Activated CD8-positive, alpha-beta T cell treated with anti-CD3 and anti-CD28 coated beads, Interleukin-2, amount 10 ng/mL, durations not matched to agents 7 days and 5 days (primary cell): ENCODE measurements around the gene NRL. TPM values are rescaled to one million over a fixed set of nuclear protein-coding genes. Genes with fewer than 3 reads are reported as not detected.
A peak's percentile ranks its signal among the peaks of the same experiment; 100 is the strongest.

ENCODE experiments used
- ATAC-seq: fragments of 150-1000 bp; cut with Tn5 transposase; one replicate; pipeline ENCODE4 v1.10.0; 2021; ENCODE audit warnings: moderate library complexity
- CTCF ChIA-PET: fragments of 350-600 bp; sonication (Branson Sonifier 250); formaldehyde crosslinking; loops from one replicate; lab custom pipeline; 2021; ENCODE audit warnings: antibody characterized with exemption; lab: Charles Lee
- POLR2A ChIA-PET: fragments of 350-600 bp; sonication (Branson Sonifier 250); formaldehyde crosslinking; loops from one replicate; lab custom pipeline; 2021; ENCODE audit warnings: antibody characterized with exemption; lab: Charles Lee
- DNase-seq: peaks from one replicate; pipeline ENCODE4 v3.0.0-alpha.2; 2020
- H3K27ac Mint-ChIP-seq: one replicate; pipeline ENCODE4 v1.8.0; 2021; ENCODE audit warnings: mild to moderate bottlenecking, mixed read lengths
- H3K27me3 Mint-ChIP-seq: one replicate; pipeline ENCODE4 v1.8.0; 2021; ENCODE audit warnings: low read depth, mixed read lengths
- H3K36me3 Mint-ChIP-seq: one replicate; pipeline ENCODE4 v1.8.0; 2021; ENCODE audit warnings: low read depth, mixed read lengths
- H3K4me1 Mint-ChIP-seq: one replicate; pipeline ENCODE4 v1.8.0; 2021; ENCODE audit warnings: low read depth, mixed read lengths
- H3K4me3 Mint-ChIP-seq: one replicate; pipeline ENCODE4 v1.8.0; 2021; ENCODE audit warnings: mild to moderate bottlenecking, mixed read lengths
- H3K9me3 Mint-ChIP-seq: one replicate; pipeline ENCODE4 v1.8.0; 2022; ENCODE audit warnings: mixed read lengths; ENCODE audit not compliant: insufficient read depth
- total RNA-seq, 2 experiments: library from RNA; stranded (reverse); gene quantifications; one replicate each; pipeline ENCODE4 v1.2.3, GENCODE V29; 2021

The NRL gene
- total RNA-seq, 2 experiments from 2014 or later = 2.8 to 3.4 TPM

- ChIA-PET POLR2A (interaction anchor here (0.5 to 4.9 kb wide), 12 partner anchors 9 to 230 kb away, joined by 3 to 41 read pairs (median 4); partner anchors contain the start of genes CARMIL3, CPNE6, DCAF11 and IRF9), CTCF (interaction anchor here (1.0 to 5.8 kb wide), 6 partner anchors 11 to 79 kb away, joined by 3 to 117 read pairs (median 28); partner anchors contain the start of genes CARMIL3, IRF9 and PCK2)
- H3K27ac Mint-ChIP-seq = peak overlapping the region; percentile 81
Observed at GRCh38 chr14:24081739-24082211, 33.0 kb downstream of the NRL start.

GRCh38 chr14:24080888-24081738, 33.6 kb downstream of the NRL start:
- H3K9me3 Mint-ChIP-seq = no peaks in the 10 kb centered on the region
- CTCF ChIA-PET = interaction anchor here (0.6 to 5.8 kb wide), 11 partner anchors 9 to 128 kb away, joined by 3 to 117 read pairs (median 3); partner anchors contain the start of genes CARMIL3, DHRS4, IRF9 and PCK2
- peak; percentile 94 for ATAC-seq
- H3K27ac Mint-ChIP-seq = peak overlapping the region; percentile 86
- H3K4me3 Mint-ChIP-seq = peak overlapping the region; percentile 76
- no peaks in the 10 kb centered on the region for H3K27me3 Mint-ChIP-seq
- H3K36me3 Mint-ChIP-seq = no peaks in the 10 kb centered on the region
- POLR2A ChIA-PET = interaction anchor here (0.6 to 4.9 kb wide), 19 partner anchors 9 to 530 kb away, joined by 3 to 41 read pairs (median 4); partner anchors contain the start of genes CARMIL3, CHMP4A, CPNE6 and DCAF11
- peak; percentile 89 for DNase-seq
- peaks cover 33% of the 10 kb centered on the region for H3K4me1 Mint-ChIP-seq

More at GRCh38 chr14:24081739-24082211, 33.0 kb downstream of the NRL start:
- no peak for ATAC-seq
- Mint-ChIP-seq H3K4me3 (peak overlapping the region; percentile 70), H3K4me1 (peaks cover 26% of the 10 kb centered on the region), H3K9me3 (no peaks in the 10 kb centered on the region), H3K27me3 (no peaks in the 10 kb centered on the region), H3K36me3 (no peaks in the 10 kb centered on the region)
- no peak for DNase-seq

GRCh38 chr14:24080142-24080530, 34.6 kb downstream of the NRL start:
- H3K4me1 Mint-ChIP-seq = peaks cover 43% of the 10 kb centered on the region
- no peaks in the 10 kb centered on the region for H3K27me3 Mint-ChIP-seq
- no peak for DNase-seq
- H3K4me3 Mint-ChIP-seq = peak overlapping the region; percentile 76
- H3K9me3 Mint-ChIP-seq = no peaks in the 10 kb centered on the region
- H3K36me3 Mint-ChIP-seq = no peaks in the 10 kb centered on the region
- CTCF ChIA-PET = interaction anchor here (0.6 to 5.8 kb wide), 10 partner anchors 8 to 127 kb away, joined by 3 to 117 read pairs (median 3); partner anchors contain the start of genes DHRS4, IRF9 and PCK2
- no peak for ATAC-seq
- H3K27ac Mint-ChIP-seq = peak overlapping the region; percentile 78
- POLR2A ChIA-PET = interaction anchor here (0.6 to 4.9 kb wide), 13 partner anchors 8 to 109 kb away, joined by 3 to 41 read pairs (median 5); partner anchors contain the start of genes CARMIL3, CPNE6, DCAF11 and IPO4

GRCh38 chr14:24079491-24080141, 35.1 kb downstream of the NRL start:
- DNase-seq (no peak), ATAC-seq (no peak)
- no peaks in the 10 kb centered on the region for H3K36me3 Mint-ChIP-seq
- ChIA-PET CTCF (interaction anchor here (0.6 to 5.8 kb wide), 6 partner anchors 13 to 68 kb away, joined by 3 to 117 read pairs (median 24); partner anchors contain the start of genes CARMIL3 and PCK2), POLR2A (interaction anchor here (0.7 to 4.9 kb wide), 8 partner anchors 9 to 109 kb away, joined by 3 to 41 read pairs (median 8); partner anchors contain the start of genes CARMIL3, CPNE6, IPO4 and IRF9)
- peak overlapping the region; percentile 78 for H3K27ac Mint-ChIP-seq
- peaks cover 46% of the 10 kb centered on the region for H3K4me1 Mint-ChIP-seq
- no peaks in the 10 kb centered on the region for H3K9me3 Mint-ChIP-seq
- no peak overlapping the region for H3K4me3 Mint-ChIP-seq
- no peaks in the 10 kb centered on the region for H3K27me3 Mint-ChIP-seq

- DNase-seq = no peak
- Mint-ChIP-seq H3K4me1 (peaks cover 46% of the 10 kb centered on the region), H3K9me3 (no peaks in the 10 kb centered on the region), H3K27ac (no peak overlapping the region), H3K36me3 (no peaks in the 10 kb centered on the region), H3K4me3 (no peak overlapping the region), H3K27me3 (no peaks in the 10 kb centered on the region)
- no peak for ATAC-seq
- CTCF ChIA-PET = interaction anchor here (1.6 to 5.8 kb wide), 2 partner anchors 14 to 26 kb away, joined by 4 to 117 read pairs; partner anchors contain the start of genes CARMIL3 and PCK2
- POLR2A ChIA-PET = interaction anchor here (1.2 kb wide), 1 partner anchor 17 kb away, joined by 3 read pairs; no protein-coding TSS in a partner anchor
Observed at GRCh38 chr14:24078146-24078545, 36.6 kb downstream of the NRL start.

GRCh38 chr14:24077086-24077485, 37.7 kb downstream of the NRL start:
- Mint-ChIP-seq H3K9me3 (no peaks in the 10 kb centered on the region), H3K36me3 (no peaks in the 10 kb centered on the region), H3K4me3 (no peak overlapping the region), H3K27ac (no peak overlapping the region), H3K27me3 (no peaks in the 10 kb centered on the region), H3K4me1 (peaks cover 41% of the 10 kb centered on the region)
- POLR2A ChIA-PET = no interaction called here
- no peak for ATAC-seq
- CTCF ChIA-PET = interaction anchor here (0.6 kb wide), 1 partner anchor 13 kb away, joined by 3 read pairs; no protein-coding TSS in a partner anchor
- DNase-seq = no peak

- ChIA-PET POLR2A (interaction anchor here (1.8 kb wide), 1 partner anchor 19 kb away, joined by 8 read pairs; no protein-coding TSS in a partner anchor), CTCF (interaction anchor here (1.8 kb wide), 1 partner anchor 18 kb away, joined by 15 read pairs; no protein-coding TSS in a partner anchor)
- H3K9me3 Mint-ChIP-seq = no peaks in the 10 kb centered on the region
- H3K36me3 Mint-ChIP-seq = no peaks in the 10 kb centered on the region
- no peak for ATAC-seq
- H3K27me3 Mint-ChIP-seq = no peaks in the 10 kb centered on the region
- peaks cover 36% of the 10 kb centered on the region for H3K4me1 Mint-ChIP-seq
- DNase-seq = no peak
- no peak overlapping the region for H3K4me3 Mint-ChIP-seq
- H3K27ac Mint-ChIP-seq = no peak overlapping the region
Observed at GRCh38 chr14:24076302-24076601, 38.5 kb downstream of the NRL start.

GRCh38 chr14:24075485-24076301, 39.1 kb downstream of the NRL start:
- DNase-seq (peak; percentile 44), ATAC-seq (peak; percentile 51)
- Mint-ChIP-seq H3K4me1 (peaks cover 33% of the 10 kb centered on the region), H3K36me3 (no peaks in the 10 kb centered on the region), H3K27me3 (peaks cover 2% of the 10 kb centered on the region), H3K27ac (peak overlapping the region; percentile 82), H3K4me3 (peak overlapping the region; percentile 41), H3K9me3 (no peaks in the 10 kb centered on the region)
- POLR2A ChIA-PET = interaction anchor here (1.0 to 1.8 kb wide), 5 partner anchors 10 to 86 kb away, joined by 3 to 8 read pairs (median 4); partner anchors contain the start of gene IRF9
- CTCF ChIA-PET = interaction anchor here (1.3 to 3.0 kb wide), 4 partner anchors 15 to 34 kb away, joined by 3 to 19 read pairs (median 12); no protein-coding TSS in a partner anchor

- Mint-ChIP-seq H3K36me3 (no peaks in the 10 kb centered on the region), H3K27ac (peak overlapping the region; percentile 82), H3K9me3 (no peaks in the 10 kb centered on the region), H3K4me3 (peak overlapping the region; percentile 41), H3K4me1 (peaks cover 25% of the 10 kb centered on the region), H3K27me3 (peaks cover 5% of the 10 kb centered on the region)
- ChIA-PET CTCF (interaction anchor here (1.3 to 3.0 kb wide), 5 partner anchors 16 to 34 kb away, joined by 3 to 19 read pairs (median 9); no protein-coding TSS in a partner anchor), POLR2A (interaction anchor here (1.0 to 1.8 kb wide), 6 partner anchors 10 to 86 kb away, joined by 3 to 8 read pairs (median 4); partner anchors contain the start of gene IRF9)
- no peak for DNase-seq
- ATAC-seq = no peak
Observed at GRCh38 chr14:24074625-24075484, 39.9 kb downstream of the NRL start.
